ENCODE data around the gene CFAP299.

The CFAP299 gene

GRCh38 chr4:80613470-80613869 lies 277.9 kb downstream of the CFAP299 start:
- DNase-seq (ENCODE audit: low read depth): no peak
- TF ChIP-seq CTCF (conservative IDR thresholded peaks at IDR 0.05; ENCODE audit: low read length): no peak
- H3K4me3 ChIP-seq (ENCODE audit: low read length): no peak overlapping the region

GRCh38 chr4:80614319-80614718 lies 278.8 kb downstream of the CFAP299 start:
- H3K4me3 ChIP-seq (ENCODE audit: low read length): no peak overlapping the region
- TF ChIP-seq CTCF (conservative IDR thresholded peaks at IDR 0.05; ENCODE audit: low read length): no peak
- no peak for DNase-seq (ENCODE audit: low read depth)

DNA sequence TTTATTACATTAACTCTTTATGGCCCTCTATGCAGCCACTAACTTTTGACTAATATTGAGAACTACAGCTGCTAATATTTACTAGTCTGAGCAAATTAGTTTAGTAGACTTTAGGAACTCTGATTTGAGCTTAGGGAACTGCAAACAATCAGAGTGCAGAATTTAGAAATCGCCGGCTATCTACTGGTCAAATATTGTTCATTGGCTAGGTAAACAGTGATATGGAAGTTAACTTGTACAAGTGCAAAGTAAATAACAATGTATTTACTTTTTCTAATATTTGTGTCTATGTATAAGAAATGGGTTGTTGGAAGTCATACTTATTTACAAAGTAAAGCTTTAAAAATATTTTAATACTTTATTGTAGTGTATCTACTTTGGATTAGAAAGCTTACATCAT lies 279.6 kb downstream of the CFAP299 start:
- TF ChIP-seq CTCF (conservative IDR thresholded peaks at IDR 0.05; ENCODE audit: low read length): no peak
- no peak overlapping the region for H3K4me3 ChIP-seq (ENCODE audit: low read length)
- DNase-seq (ENCODE audit: low read depth): no peak

DNA sequence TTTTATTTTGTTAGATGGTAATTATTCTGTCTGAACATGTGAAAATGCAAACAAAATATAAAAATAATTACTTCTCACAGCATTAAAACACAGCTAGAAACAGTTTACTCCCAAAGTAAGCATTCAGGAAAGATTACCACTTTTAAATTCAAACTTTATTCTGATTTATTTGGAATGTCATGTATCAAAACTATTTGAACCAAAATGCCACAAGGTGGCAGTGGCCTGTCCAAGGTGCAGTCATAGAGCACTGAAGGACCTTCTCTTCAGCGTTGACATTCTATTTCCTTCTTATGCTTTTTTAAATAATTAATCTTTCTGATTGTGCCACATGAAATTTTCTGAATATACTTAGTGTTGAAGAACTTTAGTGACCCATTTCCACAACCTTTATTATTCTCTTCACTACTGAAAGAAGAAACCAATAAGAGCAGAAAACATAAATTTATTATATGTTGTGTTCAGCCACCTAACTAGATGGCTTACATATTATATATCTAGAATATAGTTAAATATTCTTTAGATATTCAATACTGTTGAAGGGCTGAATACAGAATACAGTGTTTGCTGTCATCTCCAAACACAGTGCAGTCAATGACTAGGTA lies 283.6 kb downstream of the CFAP299 start:
- no peak for DNase-seq (ENCODE audit: low read depth)
- no peak; the same call in 1 of the 2 replicates for TF ChIP-seq CTCF (conservative IDR thresholded peaks at IDR 0.05; ENCODE audit: low read length)
- H3K4me3 ChIP-seq (ENCODE audit: low read length): no peak overlapping the region

DNA sequence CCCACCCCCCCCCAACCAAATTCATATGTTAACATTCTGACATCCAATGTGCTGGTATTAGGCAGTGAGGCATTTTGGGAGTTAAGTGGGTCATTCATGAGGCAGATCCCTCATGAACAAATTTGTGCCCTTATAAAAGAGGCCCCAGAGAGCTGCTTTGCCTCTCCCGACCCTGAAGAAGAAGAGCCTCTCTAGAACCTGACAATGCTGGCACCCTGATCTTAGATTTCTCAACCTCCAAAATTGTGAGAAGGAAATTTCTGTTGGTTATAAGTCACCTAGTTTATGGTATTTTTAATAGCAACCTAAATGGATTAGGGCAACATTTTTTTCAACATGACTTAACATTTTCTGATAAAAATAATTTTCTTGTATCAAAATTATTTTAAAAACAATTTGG lies 296.3 kb downstream of the CFAP299 start:
- DNase-seq (ENCODE audit: low read depth): no peak
- no peak overlapping the region for H3K4me3 ChIP-seq (ENCODE audit: low read length)
- TF ChIP-seq CTCF (conservative IDR thresholded peaks at IDR 0.05; ENCODE audit: low read length): no peak

- no peak for DNase-seq (ENCODE audit: low read depth)
- TF ChIP-seq CTCF (conservative IDR thresholded peaks at IDR 0.05; ENCODE audit: low read length): no peak
- H3K4me3 ChIP-seq (ENCODE audit: low read length): no peak overlapping the region
These were observed 301.7 kb downstream of the CFAP299 start for GRCh38 chr4:80637190-80637589.

DNA sequence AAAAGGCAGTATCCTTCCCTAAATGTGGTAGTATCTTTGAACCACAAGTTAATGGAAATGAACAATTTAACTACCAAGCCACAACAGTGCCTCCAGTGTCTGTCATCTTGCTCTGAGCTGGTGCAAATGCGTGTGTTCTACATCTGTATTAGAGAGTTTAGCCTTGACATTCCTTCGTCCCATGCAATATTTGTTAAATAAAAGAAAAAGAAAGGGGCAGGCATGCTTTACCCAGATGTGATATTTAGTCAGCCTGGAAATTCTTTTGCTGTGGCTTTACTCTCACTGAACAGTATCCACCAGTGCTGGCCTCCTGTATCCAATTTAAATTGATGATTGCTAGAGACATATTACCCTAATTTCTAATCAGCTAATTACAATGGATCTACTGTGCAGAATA lies 310.5 kb downstream of the CFAP299 start:
- H3K4me3 ChIP-seq (ENCODE audit: low read length): no peak overlapping the region
- TF ChIP-seq CTCF (conservative IDR thresholded peaks at IDR 0.05; ENCODE audit: low read length): no peak
- DNase-seq (ENCODE audit: low read depth): peak; percentile 55
